ENCODE results near the gene NXPH1. TPM values are rescaled to one million over a fixed set of nuclear protein-coding genes. Genes with fewer than 3 reads are reported as not detected.

The NXPH1 gene
- total and polyA plus RNA-seq, 2 experiments from 2014 or later = not detected

DNA sequence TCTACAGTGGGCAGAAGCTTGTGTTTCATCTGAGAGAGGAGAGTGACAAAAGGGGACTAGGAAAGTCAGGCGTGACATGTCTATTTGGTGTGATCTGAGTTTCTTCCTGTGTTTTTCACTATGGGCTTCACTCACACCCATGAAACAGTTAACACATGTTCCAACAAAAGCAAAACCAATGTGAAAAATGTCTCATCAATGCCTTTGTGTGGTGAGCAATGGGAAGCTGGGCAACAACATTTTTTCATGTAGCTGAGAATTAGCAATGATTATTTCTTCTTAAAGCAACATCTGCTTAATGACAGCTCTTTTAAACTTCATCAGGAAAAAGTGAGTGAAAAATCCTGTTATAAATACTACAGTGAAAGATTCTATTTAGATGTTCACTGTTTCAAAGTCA lies 76.2 kb downstream of the NXPH1 start:
- H3K9ac ChIP-seq = no peak overlapping the region
- 13 to 36% methylated on average over 1 of the region's 1 CpG for WGBS, 2 experiments (ENCODE audit: low coverage in 1 of 2, low lambda C conversion rate in 2 of 2, missing lambda C conversion rate in 2 of 2)
- no peak overlapping the region for H3K4me2 ChIP-seq (ENCODE audit: unreplicated experiment)
- in situ Hi-C loops (cut with MboI) = no loop called here
- no peak overlapping the region for H3K27ac ChIP-seq
- no peaks in the 10 kb centered on the region for H3K4me1 ChIP-seq (ENCODE audit: insufficient read depth)
- no peaks in the 10 kb centered on the region for H3K79me2 ChIP-seq (ENCODE audit: insufficient read depth)
- no peaks in the 10 kb centered on the region for H3K36me3 ChIP-seq (ENCODE audit: low read depth)
- no peak overlapping the region for H2AFZ ChIP-seq
- no peak overlapping the region for H3K4me3 ChIP-seq
- no peaks in the 10 kb centered on the region for H4K20me1 ChIP-seq (ENCODE audit: insufficient read depth)
- no peaks in the 10 kb centered on the region for H3K9me2 ChIP-seq (ENCODE audit: insufficient read depth)
- no peaks in the 10 kb centered on the region for H3K9me3 ChIP-seq (ENCODE audit: low read depth)
- no peaks in the 10 kb centered on the region for H3F3A ChIP-seq (ENCODE audit: insufficient read depth)
- DNase-seq = no peak
- TF ChIP-seq EZH2phosphoT487 (IDR thresholded peaks at IDR 0.05; ENCODE audit: insufficient read depth, low read depth) (no peak), EZH2 (IDR thresholded peaks at IDR 0.05; ENCODE audit: insufficient read depth, poor library complexity, severe bottlenecking) (no peak)
- H3K27me3 ChIP-seq (replicated peaks; ENCODE audit: insufficient read depth) = no peaks in the 10 kb centered on the region

DNA sequence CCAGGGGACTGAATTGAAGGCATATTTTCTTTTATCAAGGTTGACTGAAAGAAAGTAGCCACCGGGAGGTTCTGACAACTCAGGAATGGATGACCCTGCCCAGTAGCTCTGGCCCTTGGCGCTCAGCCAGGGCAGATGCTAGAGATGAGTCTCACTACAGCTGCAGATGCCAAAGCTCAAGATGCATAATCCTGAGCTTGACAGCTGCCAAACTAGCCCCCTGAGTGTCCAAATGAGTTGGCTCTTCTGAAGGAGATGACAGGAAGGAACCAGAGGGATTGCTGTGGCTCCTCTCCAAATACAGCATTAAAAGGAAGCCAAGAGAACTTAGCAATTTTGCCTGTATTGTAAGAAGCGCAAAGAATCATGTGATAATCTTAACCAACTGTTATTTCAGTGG lies 78.4 kb downstream of the NXPH1 start:
- Histone ChIP-seq H3K79me2 (ENCODE audit: insufficient read depth) (no peaks in the 10 kb centered on the region), H3K4me3 (no peak overlapping the region), H3K4me2 (ENCODE audit: unreplicated experiment) (no peak overlapping the region), H2AFZ (no peak overlapping the region), H3K27me3 (replicated peaks; ENCODE audit: insufficient read depth) (no peaks in the 10 kb centered on the region), H3K9me2 (ENCODE audit: insufficient read depth) (no peaks in the 10 kb centered on the region), H3K36me3 (ENCODE audit: low read depth) (no peaks in the 10 kb centered on the region), H4K20me1 (ENCODE audit: insufficient read depth) (no peaks in the 10 kb centered on the region), H3K9ac (no peak overlapping the region), H3K9me3 (ENCODE audit: low read depth) (no peaks in the 10 kb centered on the region), H3K27ac (no peak overlapping the region), H3K4me1 (ENCODE audit: insufficient read depth) (no peaks in the 10 kb centered on the region), H3F3A (ENCODE audit: insufficient read depth) (no peaks in the 10 kb centered on the region)
- WGBS, 2 experiments (ENCODE audit: low coverage in 1 of 2, low lambda C conversion rate in 2 of 2, missing lambda C conversion rate in 2 of 2) = 19 to 23% methylated on average over 3 of the region's 3 CpGs
- in situ Hi-C loops (cut with MboI) = no loop called here
- TF ChIP-seq EZH2 (IDR thresholded peaks at IDR 0.05; ENCODE audit: insufficient read depth, poor library complexity, severe bottlenecking) (no peak), EZH2phosphoT487 (IDR thresholded peaks at IDR 0.05; ENCODE audit: insufficient read depth, low read depth) (no peak)
- no peak for DNase-seq

DNA sequence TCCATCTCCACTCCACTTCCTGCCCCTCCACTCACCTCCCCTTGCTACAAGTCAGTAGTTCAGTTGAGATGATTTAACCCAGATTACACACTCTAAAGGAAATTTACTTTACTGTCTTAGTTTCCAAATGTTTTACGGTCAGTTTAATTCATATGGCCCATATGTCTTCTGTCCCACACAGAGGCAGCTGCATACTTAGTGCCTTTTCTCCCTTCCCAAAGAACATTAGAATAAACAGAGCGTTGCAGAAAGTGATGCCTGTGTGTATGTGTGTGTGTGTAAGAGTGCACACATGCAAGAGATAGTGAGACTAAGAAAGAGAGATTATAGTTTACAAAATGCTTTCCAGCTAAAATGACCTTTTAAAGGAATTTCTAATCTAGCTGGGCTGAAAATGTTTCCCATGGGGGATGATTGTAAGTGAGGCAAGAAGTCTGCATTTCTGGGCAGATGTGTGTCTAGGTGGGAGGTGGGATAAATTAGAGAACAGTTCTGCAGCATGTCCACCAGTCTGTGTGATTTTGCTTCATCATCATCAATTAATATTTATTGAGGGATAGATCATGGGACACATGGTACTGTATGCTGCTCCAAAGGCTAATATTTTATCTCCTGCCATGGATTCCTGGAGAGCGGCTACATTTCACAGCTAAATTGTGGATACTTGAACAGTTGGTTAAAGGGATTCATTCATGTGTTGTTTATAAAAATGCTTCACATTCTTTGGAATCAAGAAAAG lies 81.5 kb downstream of the NXPH1 start:
- 1 to 4% methylated on average over 3 of the region's 3 CpGs for WGBS, 2 experiments (ENCODE audit: low coverage in 1 of 2, low lambda C conversion rate in 2 of 2, missing lambda C conversion rate in 2 of 2)
- no peaks in the 10 kb centered on the region for H3K36me3 ChIP-seq (ENCODE audit: low read depth)
- no peaks in the 10 kb centered on the region for H4K20me1 ChIP-seq (ENCODE audit: insufficient read depth)

DNA sequence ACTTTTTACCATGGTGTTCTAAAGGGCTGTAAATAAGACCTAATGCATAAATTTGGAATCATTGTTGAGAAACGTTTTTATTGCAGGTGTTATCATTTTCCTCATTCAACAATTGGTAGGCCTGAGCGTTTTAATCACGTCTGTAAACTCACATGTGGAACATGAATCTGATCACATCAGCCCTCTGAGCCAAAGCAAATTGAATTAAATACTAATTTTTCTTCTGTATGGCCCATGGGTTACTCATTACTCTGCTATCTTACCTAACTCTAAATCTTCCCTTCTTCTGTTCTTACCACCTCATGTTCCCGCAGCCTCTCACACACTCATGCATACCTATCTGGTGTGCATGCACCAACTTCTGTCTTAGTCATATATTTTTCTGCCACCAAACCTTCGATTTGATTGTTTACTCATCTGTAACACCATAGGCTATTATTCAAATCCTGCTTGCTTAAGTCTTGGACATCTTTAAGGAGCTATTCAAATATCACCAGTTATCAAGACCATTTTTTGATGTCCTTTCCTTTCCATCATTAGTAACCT lies 82.3 kb downstream of the NXPH1 start:
- no peaks in the 10 kb centered on the region for H3K79me2 ChIP-seq (ENCODE audit: insufficient read depth)
- no peak overlapping the region for H3K27ac ChIP-seq
- 2 to 3% methylated on average over 5 of the region's 5 CpGs for WGBS, 2 experiments (ENCODE audit: low coverage in 1 of 2, low lambda C conversion rate in 2 of 2, missing lambda C conversion rate in 2 of 2)
- H3F3A ChIP-seq (ENCODE audit: insufficient read depth) = no peaks in the 10 kb centered on the region
- no peak overlapping the region for H3K9ac ChIP-seq
- no peak overlapping the region for H3K4me3 ChIP-seq
- no peaks in the 10 kb centered on the region for H3K36me3 ChIP-seq (ENCODE audit: low read depth)
- H3K9me3 ChIP-seq (ENCODE audit: low read depth) = no peaks in the 10 kb centered on the region
- no peaks in the 10 kb centered on the region for H3K4me1 ChIP-seq (ENCODE audit: insufficient read depth)
- H3K9me2 ChIP-seq (ENCODE audit: insufficient read depth) = no peaks in the 10 kb centered on the region
- no peak overlapping the region for H3K4me2 ChIP-seq (ENCODE audit: unreplicated experiment)
- no peaks in the 10 kb centered on the region for H3K27me3 ChIP-seq (replicated peaks; ENCODE audit: insufficient read depth)
- no peak for DNase-seq
- no peak overlapping the region for H2AFZ ChIP-seq
- in situ Hi-C loops (cut with MboI) = no loop called here
- no peaks in the 10 kb centered on the region for H4K20me1 ChIP-seq (ENCODE audit: insufficient read depth)
- TF ChIP-seq EZH2phosphoT487 (IDR thresholded peaks at IDR 0.05; ENCODE audit: insufficient read depth, low read depth) (no peak), EZH2 (IDR thresholded peaks at IDR 0.05; ENCODE audit: insufficient read depth, poor library complexity, severe bottlenecking) (no peak)

More for the DNA sequence above, 81.5 kb downstream of the NXPH1 start:
- H3K27me3 ChIP-seq (replicated peaks; ENCODE audit: insufficient read depth) = no peaks in the 10 kb centered on the region
- H3K4me3 ChIP-seq = no peak overlapping the region
- H2AFZ ChIP-seq = no peak overlapping the region
- H3F3A ChIP-seq (ENCODE audit: insufficient read depth) = no peaks in the 10 kb centered on the region
- H3K27ac ChIP-seq = no peak overlapping the region
- H3K79me2 ChIP-seq (ENCODE audit: insufficient read depth) = no peaks in the 10 kb centered on the region
- no peak overlapping the region for H3K9ac ChIP-seq
- H3K4me2 ChIP-seq (ENCODE audit: unreplicated experiment) = no peak overlapping the region
- DNase-seq = no peak
- no peak for TF ChIP-seq EZH2 (IDR thresholded peaks at IDR 0.05; ENCODE audit: insufficient read depth, poor library complexity, severe bottlenecking)
- no peak for TF ChIP-seq EZH2phosphoT487 (IDR thresholded peaks at IDR 0.05; ENCODE audit: insufficient read depth, low read depth)
- H3K9me3 ChIP-seq (ENCODE audit: low read depth) = no peaks in the 10 kb centered on the region
- no peaks in the 10 kb centered on the region for H3K9me2 ChIP-seq (ENCODE audit: insufficient read depth)
- H3K4me1 ChIP-seq (ENCODE audit: insufficient read depth) = no peaks in the 10 kb centered on the region
- in situ Hi-C loops (cut with MboI) = no loop called here
